Astrocyte of the cerebellum (primary cell): ENCODE measurements around the gene FOXD2.

Experiments used
- DNase-seq: peaks from one replicate; pipeline ENCODE4 v3.0.0-alpha.2; 2011; ENCODE audit warnings: low read depth
- H3K4me3 ChIP-seq: 2 replicates; pipeline ENCODE4 v1.5.1; 2011; ENCODE audit warnings: mild to moderate bottlenecking, low read depth, low read length, moderate library complexity
- in situ Hi-C: cut with HindIII; loops from 2 replicates; pipeline ENCODE4 v1.10.0; 2017; ENCODE audit warnings: low sequenced_read_pairs
- TF ChIP-seq, protein P1 (sequence below): IDR thresholded peaks from 2 replicates; pipeline ENCODE4 v1.5.1; 2012; ENCODE audit warnings: low read length, low read depth, moderate library complexity, mild to moderate bottlenecking; ENCODE audit errors: missing control alignments

Gene FOXD2

DNA sequence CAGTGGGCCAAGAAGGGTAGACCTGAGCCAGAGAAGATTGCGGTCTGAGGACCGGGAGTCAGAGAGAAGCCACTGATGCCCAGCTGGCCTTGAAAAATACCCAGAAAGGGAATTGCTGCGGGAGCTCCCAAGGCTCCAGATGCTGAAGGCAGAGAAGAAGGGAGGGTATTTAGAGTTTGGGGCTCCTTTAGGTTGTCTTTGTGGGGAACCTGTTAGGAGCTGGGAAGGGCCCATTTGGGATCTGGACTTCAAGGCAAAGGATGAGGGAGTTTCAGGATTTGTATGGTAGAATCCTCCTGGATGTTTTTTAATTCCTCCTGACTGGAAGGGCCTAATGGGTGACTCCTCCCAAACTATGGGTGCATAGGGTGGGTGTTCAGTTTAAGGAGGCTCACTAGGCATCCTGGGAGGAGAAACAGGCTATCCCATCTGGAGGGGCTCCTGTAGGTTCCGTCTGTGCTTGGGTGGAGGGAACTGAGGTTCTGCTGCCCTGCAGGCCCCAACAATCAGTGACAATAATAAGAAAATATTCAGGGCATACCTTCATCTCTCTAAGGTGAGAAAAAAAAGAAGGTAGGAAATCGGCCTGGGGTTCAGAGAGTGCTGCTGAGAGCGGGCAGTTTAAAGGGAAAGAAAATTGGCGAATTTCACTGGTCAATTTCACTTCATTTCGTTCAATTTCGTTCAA, 5.1 kb downstream of the FOXD2 start:
- in situ Hi-C loops = no loop called here
- no peak for DNase-seq
- H3K4me3 ChIP-seq = no peak overlapping the region
- TF ChIP-seq, protein P1, sequence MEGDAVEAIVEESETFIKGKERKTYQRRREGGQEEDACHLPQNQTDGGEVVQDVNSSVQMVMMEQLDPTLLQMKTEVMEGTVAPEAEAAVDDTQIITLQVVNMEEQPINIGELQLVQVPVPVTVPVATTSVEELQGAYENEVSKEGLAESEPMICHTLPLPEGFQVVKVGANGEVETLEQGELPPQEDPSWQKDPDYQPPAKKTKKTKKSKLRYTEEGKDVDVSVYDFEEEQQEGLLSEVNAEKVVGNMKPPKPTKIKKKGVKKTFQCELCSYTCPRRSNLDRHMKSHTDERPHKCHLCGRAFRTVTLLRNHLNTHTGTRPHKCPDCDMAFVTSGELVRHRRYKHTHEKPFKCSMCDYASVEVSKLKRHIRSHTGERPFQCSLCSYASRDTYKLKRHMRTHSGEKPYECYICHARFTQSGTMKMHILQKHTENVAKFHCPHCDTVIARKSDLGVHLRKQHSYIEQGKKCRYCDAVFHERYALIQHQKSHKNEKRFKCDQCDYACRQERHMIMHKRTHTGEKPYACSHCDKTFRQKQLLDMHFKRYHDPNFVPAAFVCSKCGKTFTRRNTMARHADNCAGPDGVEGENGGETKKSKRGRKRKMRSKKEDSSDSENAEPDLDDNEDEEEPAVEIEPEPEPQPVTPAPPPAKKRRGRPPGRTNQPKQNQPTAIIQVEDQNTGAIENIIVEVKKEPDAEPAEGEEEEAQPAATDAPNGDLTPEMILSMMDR = no peak

DNA sequence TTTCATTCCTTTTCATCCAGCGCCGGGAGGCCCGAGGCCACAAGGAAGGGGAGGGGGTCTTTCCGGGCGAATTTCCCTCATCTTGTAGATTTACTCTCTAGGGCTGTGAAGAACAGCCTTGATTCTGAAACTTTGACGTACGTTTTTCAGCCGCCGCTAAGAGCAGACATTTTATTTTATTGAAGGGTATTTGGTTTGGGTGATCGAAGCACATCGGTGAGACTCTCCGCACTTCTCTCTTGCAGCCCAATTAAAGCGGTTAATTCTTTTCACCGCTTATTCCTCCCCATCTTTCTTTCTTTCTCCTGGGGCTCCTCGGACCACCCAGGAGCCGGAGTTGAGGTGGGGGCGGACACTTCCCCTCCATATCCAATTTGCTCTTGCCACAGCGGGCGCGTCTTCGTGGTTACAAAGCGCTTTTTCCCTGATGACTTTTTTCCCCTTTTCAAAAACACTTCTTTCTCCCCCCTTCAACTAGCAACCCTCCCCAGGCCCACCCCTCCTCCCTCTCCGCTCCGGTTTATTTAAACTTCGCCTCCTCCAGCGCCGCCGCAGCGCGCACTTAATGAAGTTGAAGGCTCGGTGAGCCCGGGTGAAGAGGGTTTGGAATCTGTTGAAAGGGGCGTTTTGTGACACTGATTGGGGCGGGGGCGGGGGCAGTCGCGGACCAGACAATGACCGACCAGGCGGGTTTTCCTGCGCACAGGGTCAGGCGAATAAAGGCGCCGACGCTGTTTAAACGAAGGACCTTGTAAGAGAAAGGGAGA, 5.9 kb downstream of the FOXD2 start:
- in situ Hi-C loops = no loop called here
- TF ChIP-seq, protein P1 = no peak
- DNase-seq = no peak
- no peak overlapping the region for H3K4me3 ChIP-seq

DNA sequence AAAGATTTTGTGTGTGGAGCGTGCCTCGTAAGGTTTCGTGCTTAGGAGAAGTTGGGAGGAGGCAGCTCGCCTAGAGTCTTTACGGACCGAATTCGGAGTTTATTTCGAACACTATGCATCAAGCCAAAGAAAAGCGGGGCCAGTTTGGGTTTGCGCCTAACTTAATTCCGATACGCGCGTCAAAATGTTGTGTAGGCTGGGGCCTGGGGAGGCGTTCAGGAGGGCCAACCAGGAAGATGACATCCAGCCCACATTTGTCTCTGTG, 6.4 kb downstream of the FOXD2 start:
- in situ Hi-C loops = no loop called here
- no peak for DNase-seq
- H3K4me3 ChIP-seq = no peak overlapping the region
- TF ChIP-seq, protein P1 = no peak

DNA sequence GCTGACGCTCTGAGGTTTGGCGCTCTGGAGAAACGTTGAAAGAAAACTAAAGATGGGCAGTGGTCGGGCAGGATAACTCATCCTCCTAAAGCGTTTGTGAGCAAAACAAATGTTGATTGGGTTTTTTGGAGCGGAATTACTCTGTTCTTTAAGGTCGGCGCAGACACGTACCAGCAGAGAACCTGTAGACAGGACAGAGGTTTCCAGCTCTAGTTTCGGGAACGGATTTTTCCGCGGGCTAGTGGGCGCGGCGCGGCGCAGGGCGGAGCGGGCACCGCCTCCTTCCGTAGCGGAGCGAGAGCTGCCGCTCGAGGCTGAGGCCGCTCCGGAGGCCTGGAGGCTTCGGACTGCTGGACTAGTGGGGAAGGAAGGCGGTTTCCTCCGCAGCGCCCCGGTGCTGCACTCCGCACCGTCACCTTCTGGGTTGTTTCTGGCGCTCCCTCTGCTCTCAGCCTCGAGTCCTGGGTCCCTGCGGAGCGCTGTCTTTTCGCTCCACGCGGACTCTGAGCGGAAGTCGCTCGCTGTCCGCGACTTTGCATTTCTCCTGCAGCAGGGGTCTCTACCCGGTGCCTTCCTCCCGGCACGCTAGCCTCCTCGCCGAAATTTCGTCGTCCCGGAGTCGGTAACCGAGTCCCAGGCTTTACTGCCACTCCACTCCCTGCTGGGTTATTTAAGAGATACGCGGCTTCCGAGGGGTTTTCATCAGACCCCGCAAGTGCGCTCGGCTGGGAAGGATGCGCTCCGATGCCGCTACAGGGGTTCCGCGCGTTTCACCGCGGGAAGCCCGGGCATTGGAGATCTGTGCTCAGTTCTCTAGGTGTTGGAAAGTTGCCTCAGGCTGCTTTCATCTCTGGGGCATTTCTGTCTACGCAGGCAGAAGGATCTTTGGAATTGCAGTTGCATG, 7.0 kb downstream of the FOXD2 start:
- in situ Hi-C loops = no loop called here
- no peak for DNase-seq
- H3K4me3 ChIP-seq = no peak overlapping the region
- TF ChIP-seq, protein P1 = no peak

DNA sequence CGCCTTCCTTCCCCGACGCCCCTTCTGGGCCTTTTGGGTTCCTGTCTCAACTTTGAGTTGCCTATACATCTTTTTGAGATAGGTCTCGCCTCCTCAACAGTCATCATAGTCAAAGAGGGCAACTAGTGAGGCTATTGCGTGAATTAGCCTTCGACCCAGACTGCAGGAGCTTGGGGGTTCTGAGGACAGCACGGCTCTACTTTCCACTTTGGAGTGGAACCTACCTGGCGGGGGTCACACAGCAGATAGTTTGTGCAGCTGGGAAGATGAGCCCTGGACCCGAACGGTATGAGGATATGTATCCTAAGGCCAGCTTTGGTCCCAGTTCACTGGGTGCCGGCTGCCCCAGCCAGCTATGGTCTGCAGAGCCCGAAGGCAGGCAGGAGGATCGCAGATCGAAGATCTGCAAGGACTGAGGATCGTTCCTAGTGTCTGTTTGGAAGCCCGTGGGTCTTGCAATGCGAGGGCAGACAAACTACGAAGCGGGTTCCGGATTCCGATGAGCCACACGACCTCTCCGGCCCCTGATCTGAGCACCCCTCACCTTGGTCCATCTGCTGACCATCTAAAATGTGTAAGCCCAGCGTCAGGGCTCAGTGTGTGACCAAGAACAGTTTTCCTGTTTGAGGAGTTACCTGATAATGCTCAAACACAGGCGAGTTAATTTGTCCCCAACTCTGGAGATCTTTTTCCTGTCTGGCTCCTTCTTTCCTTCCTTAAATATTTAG, 8.1 kb downstream of the FOXD2 start:
- TF ChIP-seq, protein P1 = no peak
- no peak overlapping the region for H3K4me3 ChIP-seq

More for the DNA sequence above, 8.1 kb downstream of the FOXD2 start:
- in situ Hi-C loops = no loop called here
- DNase-seq = no peak
